Hepatocyte (in vitro differentiated cells): ENCODE results near the gene RPL10. TPM values are rescaled to one million over a fixed set of nuclear protein-coding genes. Genes with fewer than 3 reads are reported as not detected.
A peak's percentile ranks its signal among the peaks of the same experiment; 100 is the strongest.

ENCODE experiments used
- DNase-seq: peaks from one replicate; pipeline ENCODE4 v3.0.0-alpha.2; 2016; ENCODE audit warnings: low spot score
- H2AFZ ChIP-seq: fragments of 200-600 bp; sonication (generic); 2 replicates; pipeline ENCODE4 v1.6.0; 2016; ENCODE audit warnings: antibody characterized with exemption, mild to moderate bottlenecking
- H3K27ac ChIP-seq: fragments of 200-600 bp; sonication (generic); 2 replicates; pipeline ENCODE4 v1.5.1; 2016; ENCODE audit warnings: mild to moderate bottlenecking
- H3K27me3 ChIP-seq: fragments of 200-600 bp; sonication (generic); 2 replicates; pipeline ENCODE4 v1.6.1; 2016
- H3K36me3 ChIP-seq: fragments of 200-600 bp; sonication (generic); replicated peaks from 2 replicates; pipeline ENCODE4 v1.5.1; 2016; ENCODE audit warnings: low read depth; ENCODE audit not compliant: insufficient read depth
- H3K4me1 ChIP-seq: fragments of 200-600 bp; sonication (generic); 2 replicates; pipeline ENCODE4 v1.5.1; 2016; ENCODE audit warnings: mild to moderate bottlenecking, moderate library complexity; ENCODE audit not compliant: insufficient read depth
- H3K4me2 ChIP-seq: fragments of 200-600 bp; sonication (generic); 2 replicates; pipeline ENCODE4 v1.6.0; 2016
- H3K4me3 ChIP-seq: fragments of 200-600 bp; sonication (generic); 2 replicates; pipeline ENCODE4 v1.5.1; 2016; ENCODE audit warnings: mild to moderate bottlenecking
- H3K79me2 ChIP-seq: fragments of 200-600 bp; sonication (generic); 2 replicates; pipeline ENCODE4 v1.6.0; 2017; ENCODE audit warnings: mild to moderate bottlenecking
- H3K9me2 ChIP-seq: fragments of 200-600 bp; sonication (generic); replicated peaks from 2 replicates; pipeline ENCODE4 v1.6.0; 2017; ENCODE audit warnings: mild to moderate bottlenecking; ENCODE audit not compliant: insufficient read depth
- H3K9me3 ChIP-seq: fragments of 200-600 bp; sonication (generic); 2 replicates; pipeline ENCODE4 v1.5.1; 2016; ENCODE audit warnings: low read depth, mild to moderate bottlenecking
- H4K20me1 ChIP-seq: fragments of 200-600 bp; sonication (generic); 2 replicates; pipeline ENCODE4 v1.6.0; 2016; ENCODE audit warnings: mild to moderate bottlenecking; ENCODE audit not compliant: insufficient read depth, poor library complexity, severe bottlenecking
- EZH2 ChIP-seq: fragments of 200-600 bp; sonication (generic); IDR thresholded peaks from 2 replicates; pipeline ENCODE4 v1.6.1; 2016; ENCODE audit warnings: antibody characterized with exemption, mild to moderate bottlenecking, borderline replicate concordance
- EZH2phosphoT487 ChIP-seq: fragments of 200-600 bp; sonication (generic); IDR thresholded peaks from one replicate; pipeline ENCODE4 v1.6.1; 2018; ENCODE audit warnings: antibody characterized with exemption, mild to moderate bottlenecking, low read depth, moderate library complexity; ENCODE audit not compliant: unreplicated experiment, severe bottlenecking
- WGBS: methylation state at CpG from one replicate; pipeline ENCODE4 v1.1.6; 2016; ENCODE audit warnings: low lambda C conversion rate; ENCODE audit errors: missing lambda C conversion rate; 5-methylcytosine and 5-hydroxymethylcytosine counted together
- polyA plus RNA-seq: library from polyadenylated mRNA; unstranded; fragments of >200 nt; fragmentation: Nextera tagmentation; extraction: Ambion mirVana; gene quantifications from 2 replicates; pipeline ENCODE4 v1.2.1, GENCODE V29; 2016
- total RNA-seq: library from RNA; depleted of rRNA; stranded (reverse); fragments of >200 nt; gene quantifications from 2 replicates; pipeline ENCODE4 v1.2.3, GENCODE V29; 2014
- TF ChIP-seq, protein P1 (sequence below): fragments of 200-600 bp; sonication (generic); IDR thresholded peaks from 2 replicates; pipeline ENCODE4 v1.5.1; 2016; ENCODE audit warnings: antibody characterized with exemption, mild to moderate bottlenecking; ENCODE audit not compliant: poor library complexity

RPL10 gene
- total and polyA plus RNA-seq, 2 experiments from 2014 or later, result 1,206 to 4,460 TPM

DNA sequence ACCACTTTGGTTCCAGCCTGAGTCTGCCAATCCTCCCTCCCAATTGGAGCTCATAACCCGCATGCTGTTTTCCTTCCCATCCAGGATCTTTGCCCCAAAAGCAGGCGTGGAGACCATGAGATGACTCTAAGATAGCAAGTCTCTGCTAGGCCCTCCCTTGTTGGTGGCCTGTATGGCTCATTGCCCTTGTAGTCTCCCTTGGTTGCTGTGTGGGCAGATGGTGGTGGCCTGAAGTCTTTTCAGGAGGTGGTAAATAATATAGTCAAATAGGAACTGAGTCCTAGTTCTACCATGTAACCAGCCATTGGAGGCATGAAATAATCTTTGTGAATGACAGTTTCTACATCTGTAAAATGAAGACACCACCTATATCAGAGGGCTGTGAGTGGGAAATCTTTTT, 31.5 kb downstream of the RPL10 start:
- Histone ChIP-seq H3K4me3 (peak overlapping the region; percentile 58), H3K79me2 (peaks cover 28% of the 10 kb centered on the region), H3K27ac (no peak overlapping the region), H2AFZ (no peak overlapping the region), H3K4me2 (peak overlapping the region; percentile 85), H3K9me3 (no peaks in the 10 kb centered on the region), H3K9me2 (no peaks in the 10 kb centered on the region), H3K36me3 (no peaks in the 10 kb centered on the region), H3K4me1 (no peaks in the 10 kb centered on the region), H4K20me1 (no peaks in the 10 kb centered on the region), H3K27me3 (no peaks in the 10 kb centered on the region)
- 87% methylated on average over 2 of the region's 2 CpGs for WGBS
- TF ChIP-seq EZH2, result no peak
- no peak for DNase-seq

DNA sequence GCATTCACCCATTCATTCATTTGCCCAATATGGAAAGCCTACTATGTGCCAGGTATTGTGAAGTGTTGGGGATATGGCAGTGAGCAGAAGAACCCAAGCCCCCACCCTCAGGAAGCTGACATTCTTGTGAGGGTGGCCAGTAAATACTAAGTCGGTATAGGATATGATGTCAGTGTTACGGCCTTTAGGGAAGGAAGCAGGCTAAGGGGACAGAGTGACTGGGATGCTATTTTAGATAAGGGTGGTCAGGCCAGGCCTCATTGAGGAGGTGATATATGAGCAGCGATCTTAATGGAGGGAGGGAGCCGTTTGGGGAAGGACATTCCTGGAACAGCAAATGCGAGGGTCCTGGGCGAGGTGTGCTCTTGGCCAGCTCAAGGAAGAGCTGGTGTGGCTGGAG, 32.3 kb downstream of the RPL10 start:
- Histone ChIP-seq H3K36me3 (no peaks in the 10 kb centered on the region), H3K4me2 (peak overlapping the region; percentile 85), H2AFZ (no peak overlapping the region), H3K27me3 (no peaks in the 10 kb centered on the region), H3K79me2 (peaks cover 28% of the 10 kb centered on the region), H3K4me1 (no peaks in the 10 kb centered on the region), H3K4me3 (no peak overlapping the region), H4K20me1 (no peaks in the 10 kb centered on the region), H3K9me2 (no peaks in the 10 kb centered on the region), H3K9me3 (no peaks in the 10 kb centered on the region), H3K27ac (no peak overlapping the region)
- WGBS, result 83% methylated on average over 6 of the region's 6 CpGs
- TF ChIP-seq EZH2, result no peak
- no peak for DNase-seq

DNA sequence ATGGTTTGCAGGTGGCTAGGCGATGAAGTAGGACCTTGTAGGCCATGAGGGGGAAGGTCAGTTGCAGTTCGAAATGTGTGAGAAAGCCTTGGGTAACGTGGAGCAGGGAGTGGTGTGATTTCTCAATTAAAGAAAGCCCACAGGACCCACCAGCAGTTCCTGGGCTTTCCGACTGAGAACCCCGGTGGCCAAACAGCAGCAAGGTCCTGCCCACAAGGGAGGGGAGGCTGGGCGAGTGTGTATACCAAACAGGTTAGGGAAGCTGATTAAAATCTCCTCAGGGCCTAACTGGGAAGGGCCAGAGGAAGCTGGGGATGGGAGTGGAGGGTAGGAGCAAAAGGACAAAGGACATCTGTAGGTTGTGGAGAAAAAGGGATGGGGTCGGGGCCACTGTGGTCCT, 32.7 kb downstream of the RPL10 start:
- H3K27ac ChIP-seq, result no peak overlapping the region
- H3K4me3 ChIP-seq, result no peak overlapping the region
- H3K4me1 ChIP-seq, result no peaks in the 10 kb centered on the region
- H4K20me1 ChIP-seq, result no peaks in the 10 kb centered on the region
- no peak for DNase-seq
- H3K9me3 ChIP-seq, result no peaks in the 10 kb centered on the region
- H3K4me2 ChIP-seq, result peak overlapping the region; percentile 85
- no peak overlapping the region for H2AFZ ChIP-seq
- H3K27me3 ChIP-seq, result no peaks in the 10 kb centered on the region
- TF ChIP-seq, protein P1, sequence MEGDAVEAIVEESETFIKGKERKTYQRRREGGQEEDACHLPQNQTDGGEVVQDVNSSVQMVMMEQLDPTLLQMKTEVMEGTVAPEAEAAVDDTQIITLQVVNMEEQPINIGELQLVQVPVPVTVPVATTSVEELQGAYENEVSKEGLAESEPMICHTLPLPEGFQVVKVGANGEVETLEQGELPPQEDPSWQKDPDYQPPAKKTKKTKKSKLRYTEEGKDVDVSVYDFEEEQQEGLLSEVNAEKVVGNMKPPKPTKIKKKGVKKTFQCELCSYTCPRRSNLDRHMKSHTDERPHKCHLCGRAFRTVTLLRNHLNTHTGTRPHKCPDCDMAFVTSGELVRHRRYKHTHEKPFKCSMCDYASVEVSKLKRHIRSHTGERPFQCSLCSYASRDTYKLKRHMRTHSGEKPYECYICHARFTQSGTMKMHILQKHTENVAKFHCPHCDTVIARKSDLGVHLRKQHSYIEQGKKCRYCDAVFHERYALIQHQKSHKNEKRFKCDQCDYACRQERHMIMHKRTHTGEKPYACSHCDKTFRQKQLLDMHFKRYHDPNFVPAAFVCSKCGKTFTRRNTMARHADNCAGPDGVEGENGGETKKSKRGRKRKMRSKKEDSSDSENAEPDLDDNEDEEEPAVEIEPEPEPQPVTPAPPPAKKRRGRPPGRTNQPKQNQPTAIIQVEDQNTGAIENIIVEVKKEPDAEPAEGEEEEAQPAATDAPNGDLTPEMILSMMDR, result no peak
- TF ChIP-seq EZH2 (no peak), EZH2phosphoT487 (no peak)
- H3K79me2 ChIP-seq, result peaks cover 28% of the 10 kb centered on the region
- 61% methylated on average over 7 of the region's 7 CpGs for WGBS
- H3K36me3 ChIP-seq, result no peaks in the 10 kb centered on the region
- H3K9me2 ChIP-seq, result no peaks in the 10 kb centered on the region

DNA sequence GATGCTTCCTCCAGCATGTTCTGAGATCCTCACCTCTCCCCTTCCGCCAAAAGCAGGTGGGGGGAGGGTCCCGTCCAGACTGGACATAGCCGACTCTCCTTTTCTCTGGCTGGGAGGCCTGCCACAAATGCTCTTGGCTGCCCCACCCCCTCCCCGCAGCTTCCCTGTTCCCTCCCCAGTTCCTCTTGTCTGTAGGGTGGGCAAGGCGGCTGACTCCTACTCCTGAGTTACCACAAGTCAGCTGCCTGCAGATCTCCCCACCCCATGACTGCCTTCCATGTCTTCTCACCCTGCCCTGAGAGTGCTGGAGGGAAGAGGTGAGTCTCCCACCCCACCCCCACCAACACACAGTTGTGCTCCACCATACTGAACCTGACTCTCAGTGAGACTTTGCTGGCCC, 33.2 kb downstream of the RPL10 start:
- Histone ChIP-seq H3K36me3 (no peaks in the 10 kb centered on the region), H3K4me3 (no peak overlapping the region), H3K9me2 (no peaks in the 10 kb centered on the region), H3K4me2 (no peak overlapping the region), H3K27ac (no peak overlapping the region), H3K4me1 (no peaks in the 10 kb centered on the region), H2AFZ (no peak overlapping the region), H3K79me2 (peaks cover 28% of the 10 kb centered on the region), H4K20me1 (no peaks in the 10 kb centered on the region), H3K27me3 (no peaks in the 10 kb centered on the region), H3K9me3 (no peaks in the 10 kb centered on the region)
- DNase-seq, result no peak
- WGBS, result 78% methylated on average over 3 of the region's 5 CpGs
- TF ChIP-seq, protein P1, result no peak
- TF ChIP-seq EZH2phosphoT487 (no peak), EZH2 (no peak)

DNA sequence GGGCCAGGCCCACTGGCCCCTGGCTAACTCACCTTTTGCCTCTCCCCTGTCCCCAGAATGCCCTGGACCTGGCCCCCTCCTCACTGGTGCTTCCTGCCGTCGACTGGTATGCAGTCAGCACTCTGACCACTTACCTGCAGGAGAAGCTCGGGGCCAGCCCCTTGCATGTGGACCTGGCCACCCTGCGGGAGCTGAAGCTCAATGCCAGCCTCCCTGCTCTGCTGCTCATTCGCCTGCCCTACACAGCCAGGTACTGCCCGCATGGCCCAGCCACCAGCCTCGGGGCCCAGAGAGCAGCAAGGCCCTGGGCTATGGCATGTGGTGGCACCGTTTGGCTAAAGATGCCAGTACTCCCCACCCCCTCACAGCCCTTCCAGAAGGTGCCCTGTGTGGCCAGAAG, 34.0 kb downstream of the RPL10 start:
- Histone ChIP-seq H2AFZ (no peak overlapping the region), H4K20me1 (no peaks in the 10 kb centered on the region), H3K79me2 (peaks cover 30% of the 10 kb centered on the region), H3K4me3 (no peak overlapping the region), H3K36me3 (no peaks in the 10 kb centered on the region), H3K27me3 (no peaks in the 10 kb centered on the region), H3K27ac (no peak overlapping the region), H3K9me2 (no peaks in the 10 kb centered on the region), H3K4me1 (no peaks in the 10 kb centered on the region), H3K4me2 (no peak overlapping the region), H3K9me3 (no peaks in the 10 kb centered on the region)
- TF ChIP-seq EZH2phosphoT487 (no peak), EZH2 (no peak)
- TF ChIP-seq, protein P1, result no peak
- DNase-seq, result no peak
- 97% methylated on average over 8 of the region's 8 CpGs for WGBS
